Lung microvascular endothelial cell (primary cell): ENCODE measurements around the gene APIP. TPM values are rescaled to one million over a fixed set of nuclear protein-coding genes. Genes with fewer than 3 reads are reported as not detected.
"Not testable (repeated sequence)": the region's sequence is repeated elsewhere in the genome, so short reads cannot be mapped to it uniquely, and the experiment has no call there.

ENCODE experiments used
- DNase-seq, 2 donors: peaks; one replicate each; pipeline versions ENCODE4 v3.0.0 to v3.0.0-alpha.2; 2010; ENCODE audit warnings: low read depth in 2 of 2
- total RNA-seq: library from RNA; depleted of rRNA; stranded (reverse); fragments of >200 nt; gene quantifications from 2 replicates; pipeline ENCODE4 v1.2.1, GENCODE V29; 2014

Gene APIP
- total RNA-seq, 1 donor from 2014 or later, result 13.9 TPM

- DNase-seq, result peak; percentile 61 to 73
Measured at GRCh38 chr11:34926101-34926830, 10.1 kb upstream of the APIP start.

- no peak for DNase-seq
Measured at GRCh38 chr11:34924714-34925113, 8.5 kb upstream of the APIP start.

DNA sequence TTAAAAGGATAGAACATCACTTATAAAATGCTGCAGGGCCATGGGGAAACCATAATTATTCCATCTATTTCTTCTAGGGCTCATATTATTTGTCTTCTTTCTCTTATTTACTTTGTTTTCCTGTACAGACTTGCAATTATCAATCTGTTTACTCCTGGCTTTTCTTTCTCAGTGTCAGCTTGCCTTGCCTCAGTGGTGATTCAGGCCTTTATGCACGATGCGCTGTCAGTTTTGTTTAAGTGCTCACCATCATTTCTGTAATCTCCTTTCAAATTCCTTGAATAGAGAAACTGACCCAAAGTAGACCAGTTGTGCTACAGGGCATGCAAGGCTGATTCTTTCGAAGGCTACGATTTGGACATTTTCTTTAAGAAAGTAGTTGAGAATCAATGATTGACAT, 5.0 kb upstream of the APIP start:
- no peak for DNase-seq

GRCh38 chr11:34916843-34917770, 928 bp upstream of the APIP start:
- DNase-seq, result peak; percentile 14 to 17

DNA sequence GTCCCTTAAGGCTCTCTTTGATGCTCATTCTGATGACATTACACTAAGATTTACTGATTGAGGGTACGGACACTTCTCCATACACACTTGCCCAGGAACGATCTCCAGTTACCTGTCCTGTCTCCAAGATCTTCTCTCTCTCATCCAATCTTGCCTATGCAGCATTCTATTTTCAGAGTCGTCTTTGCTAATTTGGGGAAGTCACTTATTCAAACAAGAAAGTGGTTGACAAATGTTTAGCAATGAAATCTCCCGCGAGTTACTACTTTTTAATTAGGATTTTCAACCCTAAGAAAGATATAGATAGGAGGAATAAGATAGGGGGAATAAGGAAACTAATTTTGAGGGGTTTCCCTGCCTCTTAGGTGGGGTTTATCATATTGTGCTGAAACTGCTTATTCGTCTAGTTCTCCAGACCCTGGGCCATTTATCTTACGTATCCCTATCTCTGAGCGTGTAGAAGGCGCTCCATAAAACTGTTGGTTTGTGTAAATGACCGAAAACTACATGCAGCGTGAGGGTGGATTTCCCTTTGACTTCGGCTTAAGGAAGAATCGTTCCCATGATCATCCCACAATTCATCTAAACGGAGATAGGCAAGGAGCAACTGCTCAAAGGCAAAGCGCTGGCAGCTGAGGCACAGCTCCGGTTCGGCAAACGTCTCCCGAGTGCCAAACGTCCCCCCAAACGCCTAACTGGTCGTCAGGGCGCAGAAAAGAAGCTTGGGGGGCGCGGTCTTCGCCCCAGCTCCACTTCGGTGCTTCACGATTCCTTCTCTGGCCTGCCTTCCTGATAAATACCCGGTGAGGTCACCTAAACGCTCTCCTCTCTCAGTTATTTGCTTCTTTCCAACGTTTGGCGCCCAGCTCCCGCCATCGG, 804 bp downstream of the APIP start:
- DNase-seq, result peak; percentile 35 to 41

GRCh38 chr11:34913556-34913955, 2.6 kb downstream of the APIP start:
- DNase-seq, result not testable (repeated sequence)

GRCh38 chr11:34911676-34912075, 4.5 kb downstream of the APIP start:
- no peak for DNase-seq

GRCh38 chr11:34910817-34911216, 5.4 kb downstream of the APIP start:
- DNase-seq, result no peak

DNA sequence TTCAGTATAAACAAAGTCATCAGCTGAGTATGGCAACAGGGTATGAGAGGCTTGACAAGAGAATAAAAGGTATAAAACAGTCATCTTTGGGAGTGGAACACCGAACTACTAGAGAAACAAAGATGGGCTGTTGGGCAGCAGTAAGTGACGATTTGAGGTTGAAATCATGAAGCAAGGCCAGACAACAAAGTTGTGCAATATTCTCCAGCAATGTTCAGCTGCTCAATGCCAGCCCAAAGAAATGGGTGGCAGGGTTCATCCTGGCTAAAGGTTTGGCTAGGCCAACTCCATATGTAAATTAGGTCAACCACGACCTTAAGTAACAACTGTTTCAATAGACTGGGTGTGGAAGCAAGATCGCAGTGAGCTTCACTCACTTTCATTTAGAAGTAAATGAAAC, 6.2 kb downstream of the APIP start:
- DNase-seq, result no peak

DNA sequence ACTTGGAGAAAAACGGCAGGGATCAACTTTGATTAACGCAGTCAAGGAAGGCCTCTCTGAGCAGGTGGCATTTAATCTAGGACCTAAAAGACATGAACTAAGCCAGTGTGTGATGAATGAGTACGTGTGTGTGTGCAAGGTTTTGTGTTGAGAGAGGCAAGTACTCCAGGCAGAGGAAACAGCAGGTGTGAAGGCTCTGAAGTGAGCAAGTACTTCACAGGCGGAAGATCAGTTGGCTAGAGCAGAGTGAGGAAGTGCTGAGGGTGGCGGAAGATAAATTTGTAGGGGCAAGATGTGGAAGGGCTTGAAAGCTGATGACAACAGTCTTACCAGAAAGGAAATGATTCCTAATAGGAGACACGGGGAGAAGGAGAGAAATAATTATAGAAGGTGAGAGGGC, 6.8 kb downstream of the APIP start:
- no peak for DNase-seq

- DNase-seq, result peak in 1 of 2 donors; percentile 28
Measured at GRCh38 chr11:34907934-34908593, 8.1 kb downstream of the APIP start.

DNA sequence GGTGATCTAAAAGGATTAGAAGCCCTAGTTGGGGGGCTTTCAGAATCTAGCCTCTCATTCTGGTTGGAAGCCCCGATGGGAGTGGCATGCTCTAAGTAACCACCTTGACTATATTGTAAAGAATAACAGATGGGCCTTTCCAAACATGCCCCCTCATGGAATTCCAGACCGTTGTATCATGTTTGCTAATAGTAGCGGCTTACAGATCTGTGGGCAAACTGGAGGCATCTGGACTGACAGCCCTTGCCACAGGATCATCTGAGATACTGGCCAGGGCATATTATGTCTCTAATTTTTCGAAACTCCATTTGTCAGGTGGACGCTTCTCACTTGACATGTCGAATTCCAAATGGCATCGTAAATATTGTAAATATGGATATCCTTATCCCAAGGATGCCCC, 10.5 kb downstream of the APIP start:
- DNase-seq, result no peak

- peak in 1 of 2 donors; percentile 10 for DNase-seq
Measured at GRCh38 chr11:34904421-34904955, 11.7 kb downstream of the APIP start.

- peak in 1 of 2 donors; percentile 7 for DNase-seq
Measured at GRCh38 chr11:34899633-34900016, 16.6 kb downstream of the APIP start.

- no peak for DNase-seq
Measured at GRCh38 chr11:34898474-34898873, 17.7 kb downstream of the APIP start.

DNA sequence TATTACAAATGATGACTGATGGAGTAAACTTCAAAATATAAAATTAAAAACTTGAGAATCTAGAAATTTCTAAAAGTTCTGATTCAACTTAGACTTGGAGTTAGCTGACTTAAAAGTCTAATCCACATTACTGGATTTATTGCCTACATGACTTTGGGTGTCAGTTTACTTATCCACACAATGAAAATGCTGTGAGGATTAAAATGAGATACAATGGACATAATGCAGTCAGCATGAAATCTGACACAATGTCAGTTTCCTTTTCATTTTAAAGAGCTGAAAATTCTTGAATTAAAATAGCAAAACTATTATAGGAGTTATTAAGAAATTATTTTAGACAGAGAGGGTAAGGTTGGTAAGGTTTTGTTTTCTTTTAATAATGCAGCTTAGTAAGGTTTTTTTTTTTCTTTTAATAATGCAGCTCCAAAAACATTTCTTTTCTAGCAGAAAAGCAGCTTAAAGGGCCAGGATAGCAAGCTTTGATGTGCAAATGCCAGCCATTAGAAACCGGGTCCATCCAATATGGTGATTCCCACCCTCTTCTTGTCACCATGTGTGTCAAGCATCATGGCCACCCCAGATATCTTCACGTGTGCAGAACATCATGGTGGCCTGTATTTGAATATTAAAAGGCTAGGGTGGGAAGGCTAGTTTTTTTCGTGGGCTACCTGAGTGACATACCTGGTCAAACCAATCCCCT, 18.9 kb downstream of the APIP start:
- DNase-seq, result no peak

- DNase-seq, result not testable (repeated sequence)
Measured at GRCh38 chr11:34896191-34896590, 20.0 kb downstream of the APIP start.

GRCh38 chr11:34893416-34893815, 22.8 kb downstream of the APIP start:
- DNase-seq, result no peak

DNA sequence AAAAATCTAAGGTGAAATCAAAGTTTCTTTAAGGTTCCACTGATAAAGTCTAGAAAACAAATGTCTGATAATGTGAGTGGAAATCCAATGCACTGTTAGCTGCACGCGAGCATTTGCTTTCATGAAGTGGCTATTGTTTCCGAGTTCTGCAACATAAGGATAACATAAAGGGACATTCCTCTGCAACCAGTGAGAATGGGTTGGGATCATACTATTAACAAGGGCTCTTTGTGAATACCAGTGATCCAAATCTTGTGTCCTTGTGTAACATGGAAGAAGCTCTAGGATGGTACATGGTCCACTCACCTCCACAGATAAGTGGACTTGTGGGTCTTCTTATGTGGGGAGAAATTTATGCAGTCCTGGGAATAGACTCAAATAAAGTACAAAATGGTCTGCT, 24.6 kb downstream of the APIP start:
- no peak for DNase-seq

DNA sequence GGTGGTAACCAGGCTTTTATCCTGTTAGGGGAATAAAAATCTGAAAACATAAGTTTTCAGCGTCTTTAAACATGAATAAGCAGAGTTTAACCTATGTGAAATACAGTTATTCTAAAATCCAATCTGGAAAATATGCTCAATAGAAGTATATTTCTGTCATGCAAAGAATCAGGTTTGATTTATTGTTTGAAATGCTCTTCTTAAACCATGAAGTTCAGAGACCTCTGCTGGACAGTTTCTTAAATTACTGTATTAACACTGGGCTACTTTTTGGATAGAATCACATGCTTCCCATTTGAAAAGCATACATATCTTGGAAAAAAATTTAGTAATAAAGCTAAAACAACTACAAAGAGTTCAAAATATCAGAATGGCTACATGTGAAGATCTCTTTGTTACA, 25.4 kb downstream of the APIP start:
- peak; percentile 59 to 74 for DNase-seq
